Effector CD8-positive, alpha-beta T cell (primary cell): ENCODE data around the gene CEACAM3.

Source experiments
- DNase-seq: peaks from one replicate; lab custom pipeline; 2025; lab: John Stamatoyannopoulos, UW

The CEACAM3 gene

DNA sequence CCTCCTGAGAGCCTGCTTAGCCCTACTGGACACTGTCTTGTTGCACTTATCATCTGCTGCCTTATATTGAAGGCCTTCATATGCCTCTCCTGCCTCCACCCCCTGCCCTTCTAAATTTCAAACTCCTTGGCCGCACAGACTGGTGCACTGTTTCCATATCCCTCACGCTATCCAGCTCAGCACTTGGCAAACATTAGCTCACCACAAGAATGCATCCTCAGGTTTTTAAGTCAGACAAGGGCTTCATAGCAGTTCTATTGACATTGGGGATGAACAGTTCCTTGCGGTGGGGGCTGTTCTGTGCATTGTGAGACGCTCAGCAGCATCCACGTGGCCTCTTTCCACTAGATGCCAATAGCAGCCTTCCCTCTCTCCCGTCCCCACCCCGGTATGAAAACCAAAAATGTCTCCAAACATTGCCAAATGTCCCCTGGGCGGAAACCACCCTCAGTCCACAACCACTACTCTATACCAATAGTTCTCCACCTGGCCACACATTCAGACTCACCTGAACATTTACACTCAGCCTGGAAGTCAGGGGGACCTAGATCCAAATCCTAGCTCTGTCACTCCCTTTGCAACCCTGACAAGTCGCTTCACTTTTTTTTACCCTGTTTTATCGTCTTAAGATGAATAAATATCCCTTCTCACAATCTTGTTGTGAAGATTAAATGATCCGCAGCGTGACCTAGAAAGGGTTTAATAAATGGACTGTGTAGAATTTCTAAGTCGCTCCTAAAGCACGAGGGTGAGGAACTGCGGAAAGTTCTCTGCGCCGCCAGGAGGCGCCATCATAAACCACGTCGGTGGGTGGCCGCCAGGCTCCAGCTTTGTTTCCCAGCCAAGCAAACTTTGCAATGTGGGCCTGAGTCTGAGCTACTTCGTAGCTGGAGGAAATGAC lies 3.6 kb upstream of the CEACAM3 start:
- DNase-seq, result peak; percentile 13

- DNase-seq, result no peak
These were observed 3.0 kb upstream of the CEACAM3 start for GRCh38 chr19:41793414-41793727.

DNA sequence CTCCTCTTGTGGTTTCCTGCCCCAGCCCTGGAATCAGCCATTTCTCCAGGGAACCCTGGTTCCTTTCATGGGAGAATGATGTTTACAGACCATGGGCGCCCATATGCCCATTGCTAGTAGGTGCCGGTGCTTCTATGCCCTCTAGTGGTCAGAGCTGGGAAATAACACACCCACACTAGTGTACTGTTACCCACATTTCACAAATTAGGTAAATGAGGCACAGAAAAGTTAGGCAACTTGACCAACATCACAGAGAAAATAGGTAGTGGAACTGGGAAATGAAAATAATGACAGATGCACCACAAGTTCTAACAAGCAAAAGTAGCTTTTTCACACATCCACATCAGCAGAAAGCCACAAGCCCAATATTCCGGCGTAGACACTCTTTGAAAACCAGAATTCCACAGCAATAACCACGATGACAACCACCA lies 1.3 kb upstream of the CEACAM3 start:
- DNase-seq, result peak; percentile 39

- DNase-seq, result no peak
These were observed 514 bp downstream of the CEACAM3 start for GRCh38 chr19:41796901-41797300.

DNA sequence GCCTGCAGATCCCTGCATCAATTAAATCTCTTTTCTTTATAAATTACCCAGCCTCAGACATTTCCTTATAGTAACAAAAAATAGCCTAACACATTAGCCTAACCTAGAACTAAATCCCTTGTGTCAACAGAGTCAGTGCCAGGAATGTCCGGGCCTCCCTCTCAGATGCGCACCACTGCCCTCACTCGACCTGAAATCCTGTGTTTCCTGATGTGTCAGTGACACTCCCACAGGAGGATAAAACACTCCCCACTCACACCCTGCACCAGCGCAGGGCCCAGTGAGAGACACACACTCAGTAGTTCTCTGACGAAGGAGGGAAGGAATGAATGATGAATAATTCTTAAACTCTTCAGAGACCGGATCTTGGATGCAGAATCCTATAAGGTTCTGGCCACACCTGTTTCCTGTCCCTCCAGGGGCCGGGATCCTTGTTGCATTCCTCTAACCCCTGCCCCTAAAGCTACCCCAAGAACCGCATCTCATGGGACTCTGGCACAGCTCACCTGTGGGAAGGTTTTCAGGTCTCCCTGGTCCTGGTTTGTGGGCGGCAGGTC lies 3.1 kb downstream of the CEACAM3 start:
- no peak for DNase-seq

GRCh38 chr19:41801031-41801430 lies 4.6 kb downstream of the CEACAM3 start:
- DNase-seq, result no peak

- DNase-seq, result no peak
These were observed 5.4 kb downstream of the CEACAM3 start for GRCh38 chr19:41801792-41802211.

DNA sequence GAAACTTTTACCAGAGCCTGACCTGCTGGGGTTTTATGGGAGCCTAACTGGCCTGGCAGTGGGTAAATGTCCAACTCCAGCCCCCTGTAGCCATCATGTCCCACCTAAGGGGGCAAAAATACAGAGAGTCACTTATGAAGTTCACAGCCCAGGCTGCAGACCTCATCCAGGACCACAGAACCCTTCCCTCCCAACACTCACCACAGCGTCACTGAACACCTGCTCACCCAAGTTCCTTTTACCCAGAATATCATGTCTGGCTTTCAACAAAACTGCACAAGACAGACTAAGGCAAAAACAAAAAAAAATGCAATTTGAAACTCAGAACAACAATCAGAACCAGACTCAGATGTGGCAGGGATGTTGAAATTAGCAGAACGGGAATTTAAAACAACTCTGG lies 6.4 kb downstream of the CEACAM3 start:
- DNase-seq, result no peak

GRCh38 chr19:41804336-41804735 lies 7.9 kb downstream of the CEACAM3 start:
- no peak for DNase-seq

DNA sequence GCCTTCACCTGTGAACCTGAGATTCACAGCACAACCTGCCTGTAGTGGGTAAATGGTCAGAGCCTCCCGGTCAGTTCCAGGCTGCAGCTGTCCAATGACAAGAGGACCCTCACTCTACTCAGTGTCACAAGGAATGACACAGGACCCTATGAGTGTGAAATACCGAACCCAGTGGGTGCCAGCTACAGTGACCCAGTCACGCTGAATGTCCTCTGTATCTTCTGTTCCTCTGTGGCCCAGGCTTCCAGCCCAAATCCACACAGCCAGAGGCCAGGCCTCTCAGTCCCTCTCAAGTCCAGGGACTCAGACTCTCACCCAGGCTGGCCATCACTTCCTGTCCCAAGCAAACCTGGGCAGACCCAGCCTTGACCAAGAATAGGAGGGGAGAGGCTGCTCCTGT lies 10.8 kb downstream of the CEACAM3 start:
- no peak for DNase-seq

DNA sequence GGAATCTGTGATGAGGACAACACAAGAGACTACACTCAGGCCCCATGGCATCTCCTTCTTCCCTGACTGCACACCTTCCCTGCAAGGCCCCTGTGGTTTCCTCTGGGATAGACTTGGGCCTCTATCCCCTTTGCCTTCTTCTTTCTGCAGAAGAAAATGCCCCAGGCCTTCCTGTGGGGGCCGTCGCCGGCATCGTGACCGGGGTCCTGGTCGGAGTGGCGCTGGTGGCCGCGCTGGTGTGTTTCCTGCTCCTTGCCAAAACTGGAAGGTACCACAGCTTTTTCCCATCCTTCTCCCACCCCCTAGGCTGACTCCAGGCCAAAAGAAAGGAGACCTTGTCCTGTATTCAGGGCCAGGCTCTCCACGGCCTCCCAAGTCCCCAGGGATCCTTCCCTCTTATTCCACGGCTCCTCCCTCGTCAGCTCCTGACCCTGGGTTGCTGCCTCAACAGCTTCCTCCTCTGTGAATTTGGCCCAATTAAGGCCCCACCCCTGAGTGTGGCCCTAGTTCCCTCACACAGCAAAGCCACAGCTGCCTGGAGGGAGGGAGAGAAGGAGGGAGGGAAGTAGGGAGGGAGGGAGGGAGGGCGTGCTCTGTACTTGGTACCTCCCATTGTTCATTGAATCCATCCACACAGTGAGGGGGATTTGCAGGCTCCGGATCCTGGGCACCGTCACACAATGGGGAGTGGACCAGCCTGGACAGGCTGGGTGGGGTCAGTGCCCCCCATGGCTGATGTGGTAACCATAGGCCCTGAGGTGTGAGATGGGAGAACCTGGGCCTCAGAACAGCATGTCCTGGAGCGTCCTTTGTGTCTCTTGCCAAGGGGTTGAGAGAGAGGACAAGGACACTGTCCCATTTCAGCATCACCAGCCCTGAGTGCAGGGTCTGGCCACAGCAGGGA lies 12.5 kb downstream of the CEACAM3 start:
- DNase-seq, result no peak

- no peak for DNase-seq
These were observed 13.9 kb downstream of the CEACAM3 start for GRCh38 chr19:41810301-41810700.

GRCh38 chr19:41811036-41811435 lies 14.6 kb downstream of the CEACAM3 start:
- no peak for DNase-seq

GRCh38 chr19:41811981-41812380 lies 15.6 kb downstream of the CEACAM3 start:
- no peak for DNase-seq

GRCh38 chr19:41813911-41814310 lies 17.5 kb downstream of the CEACAM3 start:
- DNase-seq, result no peak

DNA sequence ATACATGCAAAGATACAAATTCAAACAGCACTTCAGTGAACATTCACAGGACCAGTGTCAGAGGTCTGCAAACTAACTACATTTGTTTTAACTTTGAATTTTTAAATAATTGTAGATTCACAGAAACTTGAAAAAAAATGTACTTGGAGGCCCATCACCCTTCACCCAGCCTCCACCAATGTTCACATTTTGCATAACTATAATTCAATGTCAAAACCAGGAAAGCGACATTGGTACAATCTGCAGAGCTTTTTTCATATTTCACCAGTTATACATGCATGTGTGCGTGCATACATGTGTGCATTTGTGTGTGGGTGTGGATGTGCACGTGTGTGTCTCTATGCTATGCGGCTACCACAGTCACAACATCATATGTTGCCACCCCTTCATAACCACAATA lies 18.9 kb downstream of the CEACAM3 start:
- DNase-seq, result no peak

DNA sequence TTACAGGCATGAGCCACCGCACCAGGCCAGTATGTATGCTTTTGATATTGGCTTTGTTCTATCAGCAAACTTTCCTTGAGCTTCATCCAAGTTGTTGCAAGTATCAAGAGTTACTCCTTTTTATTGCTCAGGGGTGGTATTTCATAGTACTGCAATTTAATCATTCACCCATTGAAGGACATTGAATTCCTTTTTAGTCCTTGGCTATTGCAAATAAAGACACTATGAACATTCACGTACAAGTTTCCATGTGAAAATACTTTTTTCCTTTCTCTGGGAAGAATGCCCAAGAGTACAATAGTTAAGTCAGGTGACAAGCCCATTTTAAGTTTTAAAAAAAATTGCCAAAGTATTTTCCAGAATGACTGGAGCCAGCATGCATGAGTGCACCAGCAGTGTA lies 20.4 kb downstream of the CEACAM3 start:
- no peak for DNase-seq

DNA sequence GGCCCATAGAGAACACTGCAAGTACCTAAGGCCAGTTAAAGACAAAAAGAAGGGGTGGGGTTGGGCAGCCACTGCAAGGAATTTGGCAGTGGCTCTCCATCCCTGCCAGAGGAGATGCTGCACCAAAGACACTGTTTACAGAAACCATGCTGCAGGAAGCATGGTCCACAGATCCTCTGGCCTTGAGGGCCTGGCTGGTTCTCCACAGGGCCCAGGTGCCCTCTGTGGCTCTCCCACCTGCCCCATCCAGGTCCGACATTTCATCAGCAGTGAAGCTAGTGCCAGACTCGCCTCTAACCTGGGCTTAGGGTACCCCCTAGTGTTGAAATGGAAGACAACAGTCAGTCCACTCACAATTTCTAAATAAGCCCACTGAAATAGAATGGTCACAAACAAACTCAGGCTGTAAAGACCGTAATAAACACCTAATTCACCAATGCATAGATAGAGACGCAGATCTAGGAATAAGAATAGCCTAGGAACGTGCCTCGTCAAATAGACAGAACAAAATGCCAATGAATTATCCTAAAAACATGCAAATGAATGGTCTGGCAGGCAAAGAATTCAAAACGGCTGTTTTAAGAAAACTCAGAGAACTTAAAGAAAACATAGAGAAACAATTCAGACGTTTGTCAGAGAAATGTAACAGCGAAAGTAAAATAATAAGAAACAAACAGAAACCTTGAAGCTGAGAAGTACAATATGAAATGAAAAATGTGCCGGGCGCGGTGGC lies 24.8 kb downstream of the CEACAM3 start:
- DNase-seq, result peak; percentile 5

DNA sequence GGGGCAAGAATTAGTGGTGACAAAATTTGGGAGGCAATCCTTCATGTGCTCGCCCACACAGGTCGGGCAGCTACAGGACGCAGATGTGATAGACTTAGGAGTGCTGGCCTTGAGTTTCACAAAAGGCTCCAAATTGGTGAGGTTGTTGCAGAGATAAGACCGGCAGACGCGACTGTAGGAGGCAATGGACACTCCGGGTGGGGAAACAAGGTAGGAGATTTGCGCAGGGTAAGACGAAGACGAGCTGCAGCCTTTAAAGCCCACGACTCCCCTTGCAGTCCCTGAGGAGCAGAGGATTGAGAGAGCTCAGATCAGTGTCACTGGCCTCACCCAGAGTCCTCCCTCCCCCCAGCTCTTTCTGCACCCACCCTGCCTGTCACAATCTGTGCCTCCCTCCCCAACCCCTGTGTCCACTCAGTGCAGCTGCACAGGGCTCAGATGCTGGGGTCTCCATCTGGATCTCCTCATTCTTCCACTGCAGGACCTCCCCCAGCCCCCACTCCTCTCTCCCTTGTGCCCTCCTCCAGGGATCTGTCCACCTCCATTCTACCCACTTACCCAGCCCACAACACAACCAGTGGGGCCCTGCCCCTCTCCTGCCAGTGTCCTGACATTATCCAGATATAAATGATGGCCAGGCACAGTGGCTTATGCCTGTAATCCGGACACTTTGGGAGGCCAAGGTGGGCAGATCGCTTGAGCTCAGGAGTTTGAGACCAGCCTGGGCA lies 41.8 kb downstream of the CEACAM3 start:
- DNase-seq, result no peak

DNA sequence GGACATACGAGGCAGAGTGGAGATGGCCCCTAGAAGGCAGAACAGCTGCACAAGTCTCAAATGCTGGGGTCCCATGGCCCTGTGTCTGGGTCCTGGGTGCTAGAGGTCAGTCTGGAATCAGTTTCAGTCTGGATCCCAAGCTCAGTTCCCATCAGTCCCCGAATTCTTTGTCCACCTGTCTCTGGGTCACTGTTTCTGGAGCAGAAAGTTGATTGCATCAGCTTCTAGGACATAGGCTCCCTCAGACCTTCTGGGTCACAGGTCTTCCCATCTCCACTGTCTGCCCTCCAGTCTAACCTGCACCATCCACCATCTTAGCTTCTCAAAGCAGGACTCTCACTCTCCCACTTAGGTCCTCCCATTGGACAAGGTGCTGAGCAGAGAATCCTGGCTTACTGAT lies 42.8 kb downstream of the CEACAM3 start:
- no peak for DNase-seq

DNA sequence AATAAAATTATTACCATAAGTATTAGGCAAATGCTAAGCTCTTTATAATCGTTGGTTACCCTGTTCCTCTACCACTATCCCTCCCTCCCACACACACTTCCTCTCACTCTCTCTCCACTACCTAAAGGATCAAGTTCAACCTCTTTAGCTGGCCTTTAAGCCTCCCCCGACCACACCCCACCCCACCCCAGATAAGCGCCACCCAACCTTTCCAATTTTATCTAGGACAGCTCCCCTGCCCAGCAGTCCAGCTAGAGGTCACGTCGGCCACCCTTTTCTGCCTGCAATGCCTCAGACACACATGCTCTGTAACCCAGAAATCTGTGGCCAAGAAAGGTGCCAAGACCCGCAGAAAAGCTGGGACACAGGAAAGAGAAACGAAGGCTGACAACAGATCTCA lies 47.0 kb downstream of the CEACAM3 start:
- no peak for DNase-seq
